ENCODE measurements around the gene TOX2. TPM values are rescaled to one million over a fixed set of nuclear protein-coding genes. Genes with fewer than 3 reads are reported as not detected.

The TOX2 gene
- total RNA-seq, 2 experiments from 2014 or later: 1.5 to 1.7 TPM

DNA sequence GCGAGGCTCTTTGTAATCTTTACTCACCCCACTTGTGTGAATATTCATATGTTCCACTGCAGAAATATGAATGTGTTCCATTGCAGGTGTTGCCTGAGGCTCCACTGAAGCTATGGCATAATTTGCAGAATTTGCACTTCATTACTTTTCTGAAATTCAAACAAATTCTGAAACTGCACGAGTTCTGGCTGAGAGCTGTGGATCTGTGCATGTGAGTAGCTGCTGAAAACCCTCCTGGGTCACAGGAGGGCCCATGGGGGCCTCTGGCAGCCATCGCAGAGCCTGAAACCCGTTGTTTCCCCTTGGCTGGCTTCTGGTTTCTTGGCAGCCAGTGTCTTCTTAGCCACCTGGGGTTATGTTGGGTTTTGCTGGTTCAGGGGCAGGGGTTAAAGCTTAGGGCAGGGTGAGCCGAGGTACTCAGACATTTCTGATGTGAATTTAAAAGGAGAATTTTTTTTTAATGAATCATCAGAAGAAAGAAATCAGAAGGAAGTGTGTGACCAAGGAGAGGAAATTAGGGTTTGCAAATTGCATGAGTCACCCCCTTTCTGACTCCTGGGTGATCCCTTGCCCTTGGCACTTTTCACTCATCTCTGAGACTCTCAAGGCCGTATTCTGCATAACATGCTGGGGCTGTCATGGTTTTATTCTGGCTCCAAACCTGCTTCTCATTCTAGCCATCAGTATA, 40.6 kb downstream of the TOX2 start:
- peak; percentile 73 for DNase-seq
- H3K36me3 Mint-ChIP-seq (ENCODE audit: low read depth): peaks cover 10% of the 10 kb centered on the region
- H3K27me3 Mint-ChIP-seq: peaks cover 39% of the 10 kb centered on the region
- ChIA-PET POLR2A (interaction anchor here (0.6 to 2.2 kb wide), 7 partner anchors 9 to 204 kb away, joined by 3 to 7 read pairs (median 3); no protein-coding TSS in a partner anchor), CTCF (interaction anchor here (1.0 to 1.9 kb wide), 5 partner anchors 29 to 205 kb away, joined by 3 to 7 read pairs (median 3); no protein-coding TSS in a partner anchor)
- TF ChIP-seq, protein P1, sequence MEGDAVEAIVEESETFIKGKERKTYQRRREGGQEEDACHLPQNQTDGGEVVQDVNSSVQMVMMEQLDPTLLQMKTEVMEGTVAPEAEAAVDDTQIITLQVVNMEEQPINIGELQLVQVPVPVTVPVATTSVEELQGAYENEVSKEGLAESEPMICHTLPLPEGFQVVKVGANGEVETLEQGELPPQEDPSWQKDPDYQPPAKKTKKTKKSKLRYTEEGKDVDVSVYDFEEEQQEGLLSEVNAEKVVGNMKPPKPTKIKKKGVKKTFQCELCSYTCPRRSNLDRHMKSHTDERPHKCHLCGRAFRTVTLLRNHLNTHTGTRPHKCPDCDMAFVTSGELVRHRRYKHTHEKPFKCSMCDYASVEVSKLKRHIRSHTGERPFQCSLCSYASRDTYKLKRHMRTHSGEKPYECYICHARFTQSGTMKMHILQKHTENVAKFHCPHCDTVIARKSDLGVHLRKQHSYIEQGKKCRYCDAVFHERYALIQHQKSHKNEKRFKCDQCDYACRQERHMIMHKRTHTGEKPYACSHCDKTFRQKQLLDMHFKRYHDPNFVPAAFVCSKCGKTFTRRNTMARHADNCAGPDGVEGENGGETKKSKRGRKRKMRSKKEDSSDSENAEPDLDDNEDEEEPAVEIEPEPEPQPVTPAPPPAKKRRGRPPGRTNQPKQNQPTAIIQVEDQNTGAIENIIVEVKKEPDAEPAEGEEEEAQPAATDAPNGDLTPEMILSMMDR (IDR thresholded peaks at IDR 0.05): no peak
- peak overlapping the region; percentile 50 for H3K27ac Mint-ChIP-seq
- peaks cover 72% of the 10 kb centered on the region for H3K4me1 Mint-ChIP-seq (ENCODE audit: low read depth)
- intact Hi-C loops (cut with micrococcal nuclease): loop anchor here (10.0 kb wide), 1 partner anchor 200 kb away; no protein-coding TSS in a partner anchor
- peak; percentile 93 for ATAC-seq
- H3K4me3 Mint-ChIP-seq: no peak overlapping the region
- peaks cover 16% of the 10 kb centered on the region for H3K9me3 Mint-ChIP-seq

DNA sequence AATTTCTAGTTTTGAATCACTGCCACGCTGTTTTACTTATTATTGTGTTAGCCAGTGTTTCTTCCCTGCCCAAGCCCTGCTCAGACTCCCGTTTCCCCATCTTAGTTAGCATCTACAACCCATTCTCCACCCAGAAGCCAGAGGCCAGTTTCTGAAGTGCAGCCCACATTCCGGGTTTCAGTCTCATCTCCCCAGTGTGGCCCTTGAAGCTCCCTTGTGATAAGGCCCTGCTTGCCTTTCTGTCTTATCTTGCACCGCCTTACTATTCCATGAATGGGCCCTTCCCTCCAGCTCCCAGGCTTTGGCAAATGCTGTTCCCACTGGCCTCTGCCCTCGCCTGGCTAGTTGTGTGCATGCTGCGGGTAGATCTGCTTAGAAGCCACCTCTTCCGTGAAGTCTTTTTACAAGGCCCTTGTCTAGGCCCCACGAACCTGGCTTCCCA, 41.1 kb downstream of the TOX2 start:
- DNase-seq: no peak
- POLR2A ChIA-PET: interaction anchor here (0.6 to 2.2 kb wide), 3 partner anchors 10 to 114 kb away, joined by 3 to 7 read pairs (median 3); no protein-coding TSS in a partner anchor
- peaks cover 39% of the 10 kb centered on the region for H3K27me3 Mint-ChIP-seq
- peak overlapping the region; percentile 40 for H3K27ac Mint-ChIP-seq
- H3K36me3 Mint-ChIP-seq (ENCODE audit: low read depth): peaks cover 10% of the 10 kb centered on the region
- no peak overlapping the region for H3K4me3 Mint-ChIP-seq
- CTCF ChIA-PET: interaction anchor here (1.0 to 1.1 kb wide), 2 partner anchors 122 to 125 kb away, joined by 3 to 4 read pairs; no protein-coding TSS in a partner anchor
- no peak for ATAC-seq
- peaks cover 16% of the 10 kb centered on the region for H3K9me3 Mint-ChIP-seq
- intact Hi-C loops (cut with micrococcal nuclease): loop anchor here (10.0 kb wide), 1 partner anchor 201 kb away; no protein-coding TSS in a partner anchor
- TF ChIP-seq, protein P1 (IDR thresholded peaks at IDR 0.05): no peak
- H3K4me1 Mint-ChIP-seq (ENCODE audit: low read depth): peaks cover 72% of the 10 kb centered on the region

DNA sequence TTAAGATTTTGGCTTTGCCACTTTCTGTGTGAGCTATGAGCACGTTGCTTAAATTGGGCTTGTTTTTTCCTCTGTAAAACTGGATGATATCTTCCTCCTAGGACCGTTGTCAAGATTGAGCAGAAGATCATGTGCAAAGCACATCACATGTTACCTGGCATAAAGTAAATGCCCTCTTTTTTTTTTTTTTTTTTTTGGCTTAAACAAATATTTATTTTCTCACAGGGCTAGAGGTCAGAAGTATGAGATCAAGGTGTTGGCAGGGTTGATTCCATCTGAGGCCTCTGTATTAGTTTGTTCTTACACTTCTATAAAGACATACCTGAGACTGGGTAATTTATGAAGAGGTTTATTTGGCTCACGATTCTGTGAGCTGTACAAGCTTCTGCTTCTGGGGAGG, 42.7 kb downstream of the TOX2 start:
- ChIA-PET POLR2A (interaction anchor here (0.9 kb wide), 1 partner anchor 26 kb away, joined by 3 read pairs; no protein-coding TSS in a partner anchor), CTCF (no interaction called here)
- ATAC-seq: no peak
- Mint-ChIP-seq H3K4me1 (ENCODE audit: low read depth) (peaks cover 76% of the 10 kb centered on the region), H3K9me3 (peaks cover 16% of the 10 kb centered on the region), H3K4me3 (no peak overlapping the region), H3K27ac (no peak overlapping the region), H3K36me3 (ENCODE audit: low read depth) (peaks cover 10% of the 10 kb centered on the region), H3K27me3 (peaks cover 37% of the 10 kb centered on the region)
- no peak for DNase-seq
- intact Hi-C loops (cut with micrococcal nuclease): loop anchor here (10.0 kb wide), 1 partner anchor 203 kb away; no protein-coding TSS in a partner anchor
- TF ChIP-seq, protein P1 (IDR thresholded peaks at IDR 0.05): no peak

DNA sequence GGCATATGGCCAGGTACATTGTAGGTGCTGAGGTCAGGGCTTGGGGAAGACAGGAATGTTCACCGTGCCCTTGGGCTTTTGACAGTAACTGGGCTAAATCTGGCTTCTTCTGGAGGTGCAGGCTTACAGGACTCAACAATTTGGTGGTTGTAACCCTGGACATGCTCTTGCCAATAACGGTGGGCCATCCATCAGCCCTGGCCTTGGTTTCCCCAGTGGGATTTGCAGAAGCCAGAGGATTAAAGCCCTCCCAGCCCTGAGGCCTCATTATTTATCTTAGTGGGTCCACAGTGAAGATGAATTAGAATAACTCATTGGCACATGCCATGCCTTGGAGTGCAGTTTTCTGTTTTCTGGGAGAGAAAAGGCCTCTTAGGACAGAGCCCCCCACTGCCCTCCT, 44.0 kb downstream of the TOX2 start:
- intact Hi-C loops (cut with micrococcal nuclease): loop anchor here (10.0 kb wide), 1 partner anchor 204 kb away; no protein-coding TSS in a partner anchor
- H3K27ac Mint-ChIP-seq: no peak overlapping the region
- H3K4me3 Mint-ChIP-seq: no peak overlapping the region
- ATAC-seq (no peak), DNase-seq (no peak)
- peaks cover 68% of the 10 kb centered on the region for H3K4me1 Mint-ChIP-seq (ENCODE audit: low read depth)
- H3K27me3 Mint-ChIP-seq: peaks cover 28% of the 10 kb centered on the region
- POLR2A ChIA-PET: no interaction called here
- peaks cover 10% of the 10 kb centered on the region for H3K36me3 Mint-ChIP-seq (ENCODE audit: low read depth)
- TF ChIP-seq, protein P1 (IDR thresholded peaks at IDR 0.05): no peak
- peaks cover 16% of the 10 kb centered on the region for H3K9me3 Mint-ChIP-seq
- CTCF ChIA-PET: no interaction called here

Data from activated CD8-positive, alpha-beta T cell treated with anti-CD3 and anti-CD28 coated beads for 36 hours (primary cell).